Activated naive CD4-positive, alpha-beta T cell treated with anti-CD3 and anti-CD28 coated beads, Interleukin-2, amount 50 U/mL, for 72 hours (primary cell): ENCODE measurements around the gene ANGPTL4. TPM values are rescaled to one million over a fixed set of nuclear protein-coding genes. Genes with fewer than 3 reads are reported as not detected.
"Not testable (repeated sequence)": the region's sequence is repeated elsewhere in the genome, so short reads cannot be mapped to it uniquely, and the experiment has no call there.

Experiments
- ATAC-seq, 2 donors: fragments of 150-1000 bp; cut with Tn5 transposase; 2 replicates each; pipeline ENCODE4 v1.10.0; 2021; ENCODE audit warnings: mild to moderate bottlenecking in 2 of 2, moderate library complexity in 2 of 2
- DNase-seq, 2 donors: peaks; one replicate each; pipeline ENCODE4 v3.0.0; 2021 to 2022; ENCODE audit warnings: low spot score in 2 of 2
- H3K27ac Mint-ChIP-seq, 2 donors: one replicate each; pipeline ENCODE4 v1.8.0; 2022; ENCODE audit warnings: mild to moderate bottlenecking in 2 of 2, mixed read lengths in 2 of 2
- H3K36me3 Mint-ChIP-seq, 2 donors: one replicate each; pipeline ENCODE4 v1.8.0; 2022; ENCODE audit warnings: mixed read lengths in 2 of 2
- H3K9me3 Mint-ChIP-seq, 2 donors: one replicate each; pipeline ENCODE4 v1.8.0; 2022; ENCODE audit warnings: mixed read lengths in 2 of 2
- total RNA-seq, 2 donors: library from RNA; stranded (reverse); gene quantifications; one replicate each; pipeline ENCODE4 v1.2.3, GENCODE V29; 2022

The ANGPTL4 gene
- total RNA-seq, 2 donors from 2014 or later, result 9.5 TPM; not detected in 1

DNA sequence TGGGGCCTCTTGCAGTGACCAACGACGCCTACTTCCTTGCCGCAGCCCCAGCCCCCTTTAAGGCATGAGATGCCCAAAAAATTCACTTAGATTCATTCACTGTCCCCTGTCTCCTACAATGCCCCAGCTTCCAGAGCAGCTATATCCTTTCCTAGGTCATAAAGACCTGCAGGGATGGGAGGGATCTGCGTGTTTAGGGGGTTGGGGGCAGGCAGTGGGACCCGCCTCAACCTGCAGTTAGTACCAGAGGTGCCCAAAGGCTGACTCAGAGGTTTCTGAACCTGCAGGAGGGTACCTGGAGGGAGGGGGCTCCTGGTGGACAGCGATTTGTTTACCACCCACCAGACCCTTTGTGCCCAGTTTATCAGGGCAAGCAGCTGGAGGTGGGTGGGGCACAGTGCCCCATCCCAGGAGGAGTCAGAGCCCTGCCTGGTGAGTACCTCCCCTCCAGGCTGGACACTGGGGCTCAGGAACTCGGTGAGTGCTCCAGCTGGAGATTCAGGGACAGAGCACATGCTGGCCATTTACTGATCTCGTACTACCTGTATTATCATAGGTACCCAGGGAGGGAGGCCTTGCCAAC, 32.6 kb upstream of the ANGPTL4 start:
- no peaks in the 10 kb centered on the region for H3K9me3 Mint-ChIP-seq
- no peak overlapping the region for H3K27ac Mint-ChIP-seq

DNA sequence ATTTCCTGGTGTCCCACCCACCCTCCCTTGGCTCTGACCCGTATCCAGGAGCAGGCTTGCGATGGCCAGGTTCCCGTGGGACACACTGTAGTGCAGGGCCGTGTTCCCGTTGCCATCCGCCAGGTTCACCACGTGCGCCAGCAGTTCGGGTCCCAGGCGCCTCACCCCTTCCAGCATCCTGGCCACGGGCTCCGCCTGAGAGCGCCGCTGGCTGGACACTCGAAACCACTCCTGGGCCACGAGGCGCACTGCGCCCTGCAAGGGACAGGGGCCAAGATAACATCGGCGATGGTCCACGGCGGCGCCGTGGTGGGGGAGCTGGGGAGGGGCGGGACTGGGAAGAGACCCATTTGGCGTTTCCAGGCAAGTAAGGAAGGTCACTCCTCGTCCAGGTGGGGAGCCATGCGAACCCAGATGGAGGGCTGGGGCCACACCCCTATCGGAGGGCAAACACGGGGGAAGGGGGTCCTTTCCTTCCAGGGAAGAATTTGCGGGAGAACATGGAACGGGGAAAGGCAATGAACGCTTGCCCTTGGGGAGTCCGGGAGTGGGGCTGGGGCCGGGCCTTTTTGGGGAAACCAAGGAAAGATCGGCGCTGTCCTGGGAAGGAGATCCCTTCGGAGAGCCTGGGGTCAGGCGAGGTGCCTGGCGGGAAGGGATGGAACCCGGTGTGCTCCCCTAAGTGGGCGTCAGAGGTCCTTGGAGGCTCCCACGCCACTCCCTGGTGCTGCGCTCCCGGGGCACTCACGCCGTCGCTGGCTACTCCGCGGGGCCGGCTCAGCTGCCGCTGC, 30.8 kb upstream of the ANGPTL4 start:
- DNase-seq (no peak), ATAC-seq (no peak)
- H3K36me3 Mint-ChIP-seq, result no peaks in the 10 kb centered on the region
- H3K9me3 Mint-ChIP-seq, result no peaks in the 10 kb centered on the region
- H3K27ac Mint-ChIP-seq, result no peak overlapping the region

More for the DNA sequence above, 32.6 kb upstream of the ANGPTL4 start:
- no peak for ATAC-seq
- H3K36me3 Mint-ChIP-seq, result no peaks in the 10 kb centered on the region
- no peak for DNase-seq

GRCh38 chr19:8333767-8334457, 30.0 kb upstream of the ANGPTL4 start:
- Mint-ChIP-seq H3K9me3 (no peaks in the 10 kb centered on the region), H3K27ac (no peak overlapping the region), H3K36me3 (no peaks in the 10 kb centered on the region)
- no peak for ATAC-seq
- no peak for DNase-seq

- H3K36me3 Mint-ChIP-seq, result no peaks in the 10 kb centered on the region
- no peaks in the 10 kb centered on the region for H3K9me3 Mint-ChIP-seq
- ATAC-seq, result peak; percentile 63 to 77
- H3K27ac Mint-ChIP-seq, result no peak overlapping the region
- peak in 1 of 2 donors; percentile 62 for DNase-seq
These were observed 29.3 kb upstream of the ANGPTL4 start for GRCh38 chr19:8334458-8335342.

GRCh38 chr19:8335343-8336071, 28.4 kb upstream of the ANGPTL4 start:
- Mint-ChIP-seq H3K27ac (no peak overlapping the region), H3K36me3 (no peaks in the 10 kb centered on the region), H3K9me3 (no peaks in the 10 kb centered on the region)
- DNase-seq (peak in 1 of 2 donors; percentile 57), ATAC-seq (peak; percentile 53 to 61)

- Mint-ChIP-seq H3K36me3 (no peaks in the 10 kb centered on the region), H3K27ac (no peak overlapping the region), H3K9me3 (no peaks in the 10 kb centered on the region)
- ATAC-seq, result no peak
- no peak for DNase-seq
These were observed 27.8 kb upstream of the ANGPTL4 start for GRCh38 chr19:8336072-8336569.

GRCh38 chr19:8336660-8337059, 27.3 kb upstream of the ANGPTL4 start:
- no peaks in the 10 kb centered on the region for H3K36me3 Mint-ChIP-seq
- ATAC-seq (no peak), DNase-seq (no peak)
- H3K9me3 Mint-ChIP-seq, result no peaks in the 10 kb centered on the region
- no peak overlapping the region for H3K27ac Mint-ChIP-seq

DNA sequence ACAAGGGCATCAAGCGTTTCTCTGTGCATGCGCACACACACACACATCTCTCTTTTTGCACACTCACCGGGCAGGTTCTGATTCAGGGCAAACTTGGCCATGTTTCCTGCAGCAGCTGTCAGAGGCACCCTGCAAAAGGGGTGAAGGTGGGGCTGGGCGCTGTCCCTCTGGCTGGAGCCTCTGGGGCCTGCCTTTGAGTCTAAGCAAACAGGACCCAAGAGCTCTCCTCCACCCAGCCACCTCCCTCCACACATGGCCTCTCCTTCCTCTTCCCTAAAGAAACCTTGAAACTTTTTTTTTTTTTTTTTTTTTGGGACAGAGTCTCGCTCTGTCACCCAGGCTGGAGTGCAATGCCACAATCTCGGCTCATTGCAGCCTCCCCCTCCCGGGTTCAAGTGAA, 26.2 kb upstream of the ANGPTL4 start:
- Mint-ChIP-seq H3K36me3 (no peaks in the 10 kb centered on the region), H3K9me3 (no peaks in the 10 kb centered on the region), H3K27ac (no peak overlapping the region)
- ATAC-seq, result no peak
- DNase-seq, result no peak

DNA sequence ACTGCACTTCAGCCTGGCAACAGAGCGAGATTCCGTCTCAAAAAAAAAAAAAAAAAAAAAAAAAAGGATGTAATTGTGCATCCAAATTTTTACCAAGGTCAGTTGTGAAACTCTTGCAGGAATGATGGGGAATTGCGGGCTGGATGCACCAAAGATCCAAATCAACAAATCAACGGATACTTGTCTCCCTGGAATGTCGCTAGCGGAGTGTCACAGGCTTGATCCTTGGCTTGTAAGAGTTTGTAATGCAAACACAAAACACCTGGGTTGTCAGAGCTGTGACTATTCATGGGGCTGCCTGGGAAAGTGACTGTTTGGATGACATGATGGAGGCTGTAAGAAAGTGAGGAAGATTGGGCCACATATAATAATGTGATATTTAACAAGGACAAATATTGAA, 25.1 kb upstream of the ANGPTL4 start:
- DNase-seq (no peak), ATAC-seq (no peak)
- H3K27ac Mint-ChIP-seq, result no peak overlapping the region
- H3K36me3 Mint-ChIP-seq, result no peaks in the 10 kb centered on the region
- H3K9me3 Mint-ChIP-seq, result no peaks in the 10 kb centered on the region

DNA sequence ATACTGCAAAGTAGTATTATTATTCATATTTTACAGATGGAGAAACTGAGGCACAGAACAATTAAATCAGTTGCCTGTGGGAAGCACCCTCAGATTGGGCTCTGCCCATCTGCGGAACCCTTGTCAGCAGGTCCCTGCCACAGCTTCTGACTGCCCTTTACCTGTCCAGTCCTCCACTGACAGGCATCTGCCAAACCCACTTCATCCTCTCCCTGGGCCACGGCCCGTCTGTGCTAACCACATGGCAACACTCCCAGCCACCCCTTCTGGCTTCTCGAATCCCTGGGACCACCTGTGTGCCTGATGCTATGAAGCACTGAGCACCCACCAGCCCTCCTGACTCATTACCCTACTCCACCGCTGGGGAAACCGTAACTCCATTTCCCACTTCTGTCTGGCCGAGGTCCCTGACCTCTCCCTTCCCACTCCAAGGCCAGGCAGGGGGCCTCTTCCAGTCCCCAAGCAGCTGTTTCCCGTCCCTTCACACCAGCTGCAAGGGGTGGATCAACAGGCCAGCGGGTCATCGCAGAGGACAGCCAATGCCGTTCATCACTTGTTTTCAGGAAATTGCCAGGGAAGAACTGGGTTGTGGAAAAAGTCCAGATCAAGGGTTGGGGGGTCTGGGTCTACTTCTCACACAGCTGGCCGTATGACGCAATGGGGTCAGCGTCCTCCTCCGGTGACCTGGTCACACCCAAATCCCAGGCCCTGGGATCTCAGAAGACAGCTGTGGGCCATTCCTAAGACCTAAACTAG, 23.4 kb upstream of the ANGPTL4 start:
- DNase-seq (no peak), ATAC-seq (no peak)
- H3K36me3 Mint-ChIP-seq, result no peaks in the 10 kb centered on the region
- H3K27ac Mint-ChIP-seq, result peak overlapping the region in 1 of 2 donors; percentile 50
- no peaks in the 10 kb centered on the region for H3K9me3 Mint-ChIP-seq

- not testable (repeated sequence) for DNase-seq, H3K36me3 Mint-ChIP-seq, H3K9me3 Mint-ChIP-seq, H3K27ac Mint-ChIP-seq, ATAC-seq
These were observed 22.5 kb upstream of the ANGPTL4 start for GRCh38 chr19:8341504-8341903.

- H3K36me3 Mint-ChIP-seq, result no peaks in the 10 kb centered on the region
- no peak overlapping the region for H3K27ac Mint-ChIP-seq
- no peak for DNase-seq
- no peak for ATAC-seq
- H3K9me3 Mint-ChIP-seq, result no peaks in the 10 kb centered on the region
These were observed 21.7 kb upstream of the ANGPTL4 start for GRCh38 chr19:8342316-8342683.

GRCh38 chr19:8342684-8343482, 21.1 kb upstream of the ANGPTL4 start, which contains the start of gene KANK3:
TSS of gene KANK3 (minus strand) at chr19:8343262. CDS start at chr19:8337828, 5,434 bp downstream.
- H3K36me3 Mint-ChIP-seq, result no peaks in the 10 kb centered on the region
- no peaks in the 10 kb centered on the region for H3K9me3 Mint-ChIP-seq
- ATAC-seq (peak; percentile 100), DNase-seq (peak; percentile 94 to 95)
- H3K27ac Mint-ChIP-seq, result peak within 1 kb of the TSS in 1 of 2 donors; percentile 56

- DNase-seq (no peak), ATAC-seq (peak in 1 of 2 donors; percentile 1)
- Mint-ChIP-seq H3K27ac (peak overlapping the region in 1 of 2 donors; percentile 56), H3K9me3 (no peaks in the 10 kb centered on the region), H3K36me3 (no peaks in the 10 kb centered on the region)
These were observed 20.5 kb upstream of the ANGPTL4 start for GRCh38 chr19:8343483-8343844.
